Amygdala (tissue), 56 donors: ENCODE data around the gene CDC26.

Experiments
- DNase-seq, 56 donors: peaks; one replicate each; lab custom pipeline; 2025; lab: John Stamatoyannopoulos, UW

CDC26 gene

DNA sequence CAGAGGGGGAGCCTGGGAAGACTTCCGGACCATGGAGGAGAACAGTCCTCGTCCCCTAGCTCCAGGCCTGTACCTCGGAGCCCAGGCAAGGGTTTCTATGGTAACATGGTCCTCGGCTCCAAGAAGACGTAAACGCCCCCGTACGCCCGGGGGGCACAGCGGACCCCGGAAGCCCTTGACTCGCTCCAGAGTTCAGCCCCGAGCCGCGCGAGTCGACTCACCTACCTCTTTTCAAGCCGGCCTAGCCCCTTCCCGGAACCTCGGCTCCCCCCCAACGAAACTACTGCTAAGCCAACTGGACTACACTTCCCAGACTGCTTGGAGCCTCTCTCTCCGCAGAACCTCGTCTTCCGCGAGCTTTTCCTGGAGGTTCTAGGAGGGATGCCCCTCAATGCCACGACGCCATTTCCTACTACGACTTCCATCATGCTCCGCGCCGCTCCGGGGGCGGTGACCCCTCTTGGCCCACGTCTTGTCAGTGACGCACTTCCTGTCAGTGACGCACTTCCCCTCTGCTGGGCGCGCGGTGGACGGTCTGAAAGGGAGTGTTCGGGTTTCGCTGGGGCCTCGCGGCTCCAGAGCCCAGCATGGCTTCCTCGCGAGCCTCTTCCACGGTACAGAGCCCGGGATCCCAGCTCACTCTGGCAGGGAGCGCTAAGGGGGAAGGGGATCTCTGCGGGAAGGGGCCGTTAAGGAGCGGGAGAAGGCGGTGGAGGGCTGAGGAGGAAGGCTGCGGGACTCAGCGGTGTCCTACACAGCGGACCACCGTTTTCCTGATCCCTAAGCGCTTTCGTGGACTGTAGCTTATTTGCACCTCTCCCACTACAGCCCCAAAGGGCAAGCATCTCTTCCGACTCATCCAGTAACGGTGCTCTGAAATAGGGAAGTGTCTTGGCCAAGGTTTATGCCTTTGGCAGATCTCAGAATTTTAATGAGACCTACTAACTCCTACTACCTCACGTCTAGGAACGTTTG, at the start of gene CDC26, which contains the start of gene PRPF4:
Gene CDC26, minus strand, starts transcription at position 416 of the 975 bp plus-strand sequence. CDS start 3,065 bp downstream, outside the sequence.
Gene PRPF4, plus strand, starts transcription at position 502 of the 975 bp plus-strand sequence. Its CDS starts 86 bp downstream, at position 588.
- DNase-seq, result peak; percentile 89 to 98 (median 96)

- DNase-seq, result no peak
These were observed 47.3 kb upstream of the CDC26 start for GRCh38 chr9:113322671-113323070.

GRCh38 chr9:113320051-113320450, 44.7 kb upstream of the CDC26 start:
- DNase-seq, result no peak

DNA sequence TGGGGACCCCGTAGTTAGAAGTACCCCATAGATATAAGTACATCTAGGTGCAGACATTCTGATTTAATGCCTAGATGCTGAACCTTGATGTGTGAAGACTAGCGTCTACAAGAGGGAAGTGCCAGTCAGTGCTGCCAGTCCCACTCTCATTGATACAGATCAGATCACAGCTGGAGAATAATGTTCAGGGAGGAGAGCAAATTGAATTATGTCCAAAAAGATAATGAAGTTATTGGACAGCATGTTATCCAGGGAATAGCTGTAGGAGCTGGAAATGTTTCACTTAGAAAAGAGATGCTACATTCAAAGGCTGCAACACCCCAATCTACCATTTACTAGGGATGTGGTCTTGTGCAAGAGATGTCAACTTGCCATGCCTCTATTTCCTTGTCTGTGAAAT, 43.7 kb upstream of the CDC26 start:
- no peak for DNase-seq

DNA sequence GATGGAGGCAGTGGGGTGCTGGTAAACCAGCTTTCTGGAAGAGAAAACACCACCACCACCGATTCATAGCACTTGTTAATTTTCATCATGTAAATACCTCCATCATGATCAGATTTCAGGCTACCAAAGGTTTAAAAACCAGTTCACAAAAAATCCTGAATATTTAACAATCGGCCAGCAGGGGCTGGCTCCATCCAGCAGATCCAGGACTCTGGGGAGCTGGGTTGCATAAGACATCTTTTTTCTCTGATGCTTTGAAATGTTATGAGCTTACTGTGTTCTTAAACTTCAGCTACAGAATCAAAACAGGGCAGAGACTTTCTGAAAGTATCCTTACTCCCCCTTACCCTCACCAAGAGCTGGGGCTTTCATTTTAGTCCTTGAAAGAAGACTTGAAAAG, 42.4 kb upstream of the CDC26 start:
- DNase-seq, result no peak

- DNase-seq, result no peak
These were observed 40.7 kb upstream of the CDC26 start for GRCh38 chr9:113316030-113316429.

- DNase-seq, result no peak
These were observed 39.9 kb upstream of the CDC26 start for GRCh38 chr9:113315231-113315630.

DNA sequence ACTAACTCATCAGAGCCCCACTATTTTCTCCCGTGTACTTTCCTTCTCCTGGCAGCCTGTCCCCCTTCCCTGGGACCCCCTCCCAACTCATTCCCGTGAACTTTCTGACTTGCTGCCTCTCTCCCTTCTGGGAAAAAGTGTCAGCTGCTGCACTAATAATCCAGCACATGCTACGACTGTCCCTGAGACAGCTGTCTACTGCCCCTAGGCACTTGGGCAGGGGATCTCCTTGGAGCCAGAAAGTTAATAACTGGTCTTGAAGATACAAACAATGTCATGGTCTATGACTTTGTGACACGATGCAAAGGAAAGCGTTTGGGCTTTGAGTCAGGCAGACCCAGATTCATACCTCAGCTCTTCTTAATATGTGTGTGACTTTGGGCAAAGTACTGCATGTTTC, 37.9 kb upstream of the CDC26 start:
- no peak for DNase-seq

DNA sequence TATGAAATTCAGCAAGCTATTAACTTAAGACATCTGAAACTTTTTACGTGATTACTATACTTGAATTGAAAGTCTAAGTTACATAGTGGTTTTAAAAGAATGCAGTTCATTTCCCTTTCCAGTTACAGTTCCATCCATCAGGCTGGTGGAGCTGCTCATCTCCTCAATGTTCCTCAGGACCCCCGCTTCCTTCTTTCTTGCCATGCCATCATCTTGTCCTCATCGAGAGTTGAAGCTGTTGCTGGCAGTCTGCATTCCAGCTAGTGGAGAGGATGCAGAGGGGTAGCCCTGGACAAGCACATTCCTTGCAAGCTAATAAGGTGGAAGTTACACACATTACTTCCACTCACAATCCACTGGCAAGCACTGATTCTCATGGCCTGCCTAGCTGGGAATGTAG, 36.6 kb upstream of the CDC26 start:
- peak in 5 of 56 donors; percentile 3 to 23 (median 10) for DNase-seq

DNA sequence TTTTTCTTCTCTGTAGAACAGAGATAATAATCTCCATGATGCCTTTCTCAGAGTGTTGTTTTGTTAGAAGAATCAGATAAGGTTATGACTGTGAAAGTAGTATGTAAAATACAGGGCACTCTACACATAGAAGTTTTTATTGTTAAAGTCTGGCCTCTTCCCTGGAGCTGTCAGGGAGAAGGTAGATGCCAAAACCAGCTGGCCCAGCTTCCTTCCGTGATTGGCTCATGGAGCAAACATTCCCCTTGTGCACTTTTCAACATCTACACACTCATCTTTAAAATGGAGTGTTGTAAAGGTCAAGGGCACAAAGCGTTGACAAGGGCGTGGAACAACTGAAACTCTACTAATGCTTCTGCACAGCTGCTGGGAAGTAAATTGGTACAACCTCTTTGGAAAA, 35.2 kb upstream of the CDC26 start:
- no peak for DNase-seq

GRCh38 chr9:113309204-113309813, 33.9 kb upstream of the CDC26 start:
- DNase-seq, result peak in 9 of 56 donors; percentile 4 to 37 (median 20)

- no peak for DNase-seq
These were observed 32.1 kb upstream of the CDC26 start for GRCh38 chr9:113307396-113307975.

DNA sequence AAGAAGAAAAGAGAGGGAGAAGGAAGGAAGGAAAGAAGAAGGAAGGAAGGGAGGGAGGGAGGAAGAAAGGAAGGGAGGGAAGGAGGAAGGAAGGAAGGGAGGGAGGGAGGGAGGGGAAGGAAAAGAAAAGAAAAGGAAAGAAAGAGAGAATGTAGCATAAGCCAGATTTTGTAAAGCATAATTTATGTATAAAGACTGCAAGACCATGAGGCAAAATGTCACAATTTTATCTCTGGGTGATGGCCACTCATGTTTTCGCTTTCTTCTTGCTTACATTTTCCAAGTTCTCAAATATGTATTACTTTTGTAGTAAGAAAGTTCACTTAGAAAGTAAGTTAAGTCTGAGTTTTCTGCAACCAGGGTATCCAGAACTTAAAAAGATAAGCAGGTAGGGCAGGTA, 31.2 kb upstream of the CDC26 start:
- DNase-seq, result no peak

DNA sequence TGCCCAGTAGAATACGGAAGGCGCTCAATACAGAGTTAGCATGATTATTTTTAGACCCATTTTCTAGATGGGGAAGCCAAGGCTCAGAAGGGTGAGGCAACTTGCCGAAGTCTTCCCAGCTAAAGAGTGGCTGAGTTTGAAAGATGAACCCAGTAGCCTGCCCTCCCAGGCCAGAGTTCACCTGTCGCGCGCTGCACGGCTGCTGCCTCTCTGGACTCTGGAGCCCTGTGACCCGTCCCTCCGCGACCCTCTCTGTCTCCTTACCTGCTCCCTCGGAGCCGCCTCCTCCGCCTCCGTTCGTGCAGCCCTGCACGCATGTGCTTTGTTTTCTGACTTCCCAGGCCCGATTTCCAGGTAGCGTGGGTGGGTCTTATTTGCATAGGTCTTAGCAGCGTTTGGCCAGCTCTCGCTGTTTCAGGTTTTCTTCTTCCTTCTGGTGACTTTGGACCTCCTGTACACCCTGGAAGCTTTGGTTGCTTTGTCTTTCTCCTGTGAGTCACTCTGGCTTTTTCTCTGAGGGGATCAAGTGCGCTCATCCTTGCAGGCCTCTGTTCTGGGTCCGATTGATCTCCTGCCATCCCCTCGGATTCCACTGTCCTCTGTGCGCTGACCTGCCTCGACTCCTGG, 27.5 kb upstream of the CDC26 start, which contains the start of gene RNF183:
Gene RNF183, minus strand, starts transcription at position 585 of the 627 bp plus-strand sequence. CDS start 5,192 bp downstream, outside the sequence.
- DNase-seq, result no peak

- no peak for DNase-seq
These were observed 26.2 kb upstream of the CDC26 start for GRCh38 chr9:113301548-113301947.

DNA sequence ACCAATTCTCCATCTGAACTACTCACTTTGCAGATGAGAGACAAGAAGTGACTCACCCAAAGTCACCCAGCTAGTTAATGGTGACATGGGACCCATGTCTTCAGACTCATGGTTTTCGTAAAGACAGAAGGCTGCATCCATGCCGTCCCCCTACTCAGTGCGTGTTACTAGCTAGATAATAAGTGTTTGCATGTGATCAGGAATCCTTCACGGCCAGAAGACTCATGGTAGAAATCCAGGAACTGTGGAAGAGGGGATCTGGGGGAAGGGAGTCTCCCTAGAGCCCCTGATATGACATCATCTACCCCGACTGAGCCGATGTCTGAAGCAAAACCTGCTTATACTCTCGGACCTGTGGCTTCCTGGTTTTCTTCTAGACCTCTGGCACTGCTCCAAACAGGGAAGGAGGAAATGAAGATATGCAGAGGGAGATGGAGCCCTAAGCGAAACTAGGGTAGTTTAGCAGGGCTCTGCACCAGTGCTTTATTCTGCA, 24.5 kb upstream of the CDC26 start:
- DNase-seq, result peak in 1 of 56 donors; percentile 8

GRCh38 chr9:113298924-113299770, 23.8 kb upstream of the CDC26 start:
- no peak for DNase-seq

DNA sequence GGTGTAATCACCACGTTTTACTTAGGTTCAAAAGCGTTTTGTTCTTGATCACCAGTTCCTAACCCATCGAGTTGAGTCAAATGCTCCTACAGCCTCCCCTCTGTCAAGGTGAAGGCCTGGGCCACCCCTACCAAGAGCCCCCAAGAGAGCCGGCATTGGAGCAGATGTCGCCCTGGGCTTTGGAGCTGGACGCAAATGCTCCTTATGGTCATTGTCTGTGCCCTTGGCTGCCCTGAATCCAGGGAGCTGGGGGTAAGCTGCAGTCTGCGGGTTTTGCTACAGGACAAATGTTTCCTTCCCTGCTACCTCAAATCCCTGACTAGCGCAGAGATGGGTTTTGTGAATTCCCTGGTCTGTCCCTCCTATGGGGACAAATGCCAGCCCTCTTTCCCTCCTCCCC, 22.9 kb upstream of the CDC26 start:
- no peak for DNase-seq

GRCh38 chr9:113296796-113297558, 21.6 kb upstream of the CDC26 start:
- DNase-seq, result no peak
